ENCODE data around the gene GALNT8.

GALNT8 gene

GRCh38 chr12:4809449-4810218 lies 89.4 kb downstream of the GALNT8 start:
- H2BK5ac ChIP-seq (ENCODE audit: low read length) = no peak overlapping the region
- no CpG with 5 or more reads among the region's 80 CpGs for WGBS (ENCODE audit: extremely low coverage, insufficient coverage, low lambda C conversion rate)
- peak overlapping the region; percentile 40 for H3K4me3 ChIP-seq (ENCODE audit: low read length)
- H4K8ac ChIP-seq (ENCODE audit: low read depth, low read length) = no peak overlapping the region
- H3K23ac ChIP-seq (ENCODE audit: low read length) = no peak overlapping the region
- no peak overlapping the region for H2BK120ac ChIP-seq (ENCODE audit: low read depth, low read length)
- H3K27me3 ChIP-seq (ENCODE audit: insufficient read depth, low read length, poor library complexity) = peaks cover 7% of the 10 kb centered on the region
- no peak overlapping the region for H4K5ac ChIP-seq (ENCODE audit: low read length)
- DNase-seq = peak; percentile 53
- peak overlapping the region; percentile 68 for H3K56ac ChIP-seq (ENCODE audit: low read length)
- H3K4me1 ChIP-seq (ENCODE audit: control insufficient read depth, low read depth, low read length) = no peaks in the 10 kb centered on the region
- peak overlapping the region; percentile 74 for H3K4me2 ChIP-seq (ENCODE audit: low read length)
- no peaks in the 10 kb centered on the region for H3K79me1 ChIP-seq (ENCODE audit: low read length)
- peak overlapping the region; percentile 71 for H3K18ac ChIP-seq (ENCODE audit: low read length)
- H3K4ac ChIP-seq (ENCODE audit: low read depth, low read length) = peak overlapping the region; percentile 75
- no peaks in the 10 kb centered on the region for H3K36me3 ChIP-seq (ENCODE audit: control insufficient read depth, insufficient read depth, low read length)
- no peak overlapping the region for H2AK5ac ChIP-seq (ENCODE audit: low read length)
- no peak overlapping the region for H2BK15ac ChIP-seq (replicated peaks; ENCODE audit: low read depth)
- no peak overlapping the region for H3K27ac ChIP-seq (ENCODE audit: low read depth, low read length)
- H3K79me2 ChIP-seq (ENCODE audit: control insufficient read depth, insufficient read depth, low read length) = no peaks in the 10 kb centered on the region
- peak overlapping the region; percentile 64 for H3K9ac ChIP-seq (ENCODE audit: low read length)

GRCh38 chr12:4810219-4810671 lies 90.0 kb downstream of the GALNT8 start:
- Histone ChIP-seq H3K27ac (ENCODE audit: low read depth, low read length) (no peak overlapping the region), H3K4ac (ENCODE audit: low read depth, low read length) (no peak overlapping the region)
- WGBS (ENCODE audit: extremely low coverage, insufficient coverage, low lambda C conversion rate) = no CpG with 5 or more reads among the region's 34 CpGs

GRCh38 chr12:4812624-4813327 lies 92.6 kb downstream of the GALNT8 start:
- no CpG with 5 or more reads among the region's 4 CpGs for WGBS (ENCODE audit: extremely low coverage, insufficient coverage, low lambda C conversion rate)
- no peak overlapping the region for H2BK15ac ChIP-seq (replicated peaks; ENCODE audit: low read depth)
- no peak overlapping the region for H3K4me2 ChIP-seq (ENCODE audit: low read length)
- no peak overlapping the region for H3K56ac ChIP-seq (ENCODE audit: low read length)
- H3K79me2 ChIP-seq (ENCODE audit: control insufficient read depth, insufficient read depth, low read length) = no peaks in the 10 kb centered on the region
- H3K27me3 ChIP-seq (ENCODE audit: insufficient read depth, low read length, poor library complexity) = peaks cover 6% of the 10 kb centered on the region
- H3K79me1 ChIP-seq (ENCODE audit: low read length) = no peaks in the 10 kb centered on the region
- H4K8ac ChIP-seq (ENCODE audit: low read depth, low read length) = no peak overlapping the region
- H3K4me1 ChIP-seq (ENCODE audit: control insufficient read depth, low read depth, low read length) = no peaks in the 10 kb centered on the region
- no peak overlapping the region for H2BK120ac ChIP-seq (ENCODE audit: low read depth, low read length)
- H3K4me3 ChIP-seq (ENCODE audit: low read length) = no peak overlapping the region
- H3K27ac ChIP-seq (ENCODE audit: low read depth, low read length) = no peak overlapping the region
- H2BK5ac ChIP-seq (ENCODE audit: low read length) = no peak overlapping the region
- no peak overlapping the region for H2AK5ac ChIP-seq (ENCODE audit: low read length)
- no peak overlapping the region for H4K5ac ChIP-seq (ENCODE audit: low read length)
- H3K23ac ChIP-seq (ENCODE audit: low read length) = no peak overlapping the region
- DNase-seq = no peak
- H3K9ac ChIP-seq (ENCODE audit: low read length) = no peak overlapping the region
- H3K18ac ChIP-seq (ENCODE audit: low read length) = no peak overlapping the region
- H3K36me3 ChIP-seq (ENCODE audit: control insufficient read depth, insufficient read depth, low read length) = no peaks in the 10 kb centered on the region
- no peak overlapping the region for H3K4ac ChIP-seq (ENCODE audit: low read depth, low read length)

More at GRCh38 chr12:4810219-4810671, 90.0 kb downstream of the GALNT8 start:
- H3K27me3 ChIP-seq (ENCODE audit: insufficient read depth, low read length, poor library complexity) = peaks cover 7% of the 10 kb centered on the region
- peak overlapping the region; percentile 15 for H3K23ac ChIP-seq (ENCODE audit: low read length)
- no peak for DNase-seq
- no peak overlapping the region for H3K4me3 ChIP-seq (ENCODE audit: low read length)
- H3K4me2 ChIP-seq (ENCODE audit: low read length) = peak overlapping the region; percentile 74
- no peaks in the 10 kb centered on the region for H3K36me3 ChIP-seq (ENCODE audit: control insufficient read depth, insufficient read depth, low read length)
- no peaks in the 10 kb centered on the region for H3K79me2 ChIP-seq (ENCODE audit: control insufficient read depth, insufficient read depth, low read length)
- H2BK120ac ChIP-seq (ENCODE audit: low read depth, low read length) = no peak overlapping the region
- H3K4me1 ChIP-seq (ENCODE audit: control insufficient read depth, low read depth, low read length) = no peaks in the 10 kb centered on the region
- H2AK5ac ChIP-seq (ENCODE audit: low read length) = no peak overlapping the region
- no peak overlapping the region for H4K5ac ChIP-seq (ENCODE audit: low read length)
- H2BK5ac ChIP-seq (ENCODE audit: low read length) = no peak overlapping the region
- peak overlapping the region; percentile 5 for H3K9ac ChIP-seq (ENCODE audit: low read length)
- peak overlapping the region; percentile 6 for H3K56ac ChIP-seq (ENCODE audit: low read length)
- H2BK15ac ChIP-seq (replicated peaks; ENCODE audit: low read depth) = no peak overlapping the region
- no peaks in the 10 kb centered on the region for H3K79me1 ChIP-seq (ENCODE audit: low read length)
- H3K18ac ChIP-seq (ENCODE audit: low read length) = no peak overlapping the region
- no peak overlapping the region for H4K8ac ChIP-seq (ENCODE audit: low read depth, low read length)

- H3K27me3 ChIP-seq (ENCODE audit: insufficient read depth, low read length, poor library complexity) = peaks cover 4% of the 10 kb centered on the region
- H3K56ac ChIP-seq (ENCODE audit: low read length) = no peak overlapping the region
- H3K4ac ChIP-seq (ENCODE audit: low read depth, low read length) = no peak overlapping the region
- DNase-seq = peak; percentile 20
- no peak overlapping the region for H3K27ac ChIP-seq (ENCODE audit: low read depth, low read length)
- H2AK5ac ChIP-seq (ENCODE audit: low read length) = no peak overlapping the region
- H2BK120ac ChIP-seq (ENCODE audit: low read depth, low read length) = no peak overlapping the region
- no CpG with 5 or more reads among the region's 5 CpGs for WGBS (ENCODE audit: extremely low coverage, insufficient coverage, low lambda C conversion rate)
- H3K23ac ChIP-seq (ENCODE audit: low read length) = no peak overlapping the region
- no peak overlapping the region for H3K18ac ChIP-seq (ENCODE audit: low read length)
- no peak overlapping the region for H3K9ac ChIP-seq (ENCODE audit: low read length)
- H4K5ac ChIP-seq (ENCODE audit: low read length) = no peak overlapping the region
- H4K8ac ChIP-seq (ENCODE audit: low read depth, low read length) = no peak overlapping the region
- H3K4me3 ChIP-seq (ENCODE audit: low read length) = no peak overlapping the region
- H3K4me2 ChIP-seq (ENCODE audit: low read length) = no peak overlapping the region
- H3K79me1 ChIP-seq (ENCODE audit: low read length) = no peaks in the 10 kb centered on the region
- H2BK5ac ChIP-seq (ENCODE audit: low read length) = no peak overlapping the region
- no peaks in the 10 kb centered on the region for H3K4me1 ChIP-seq (ENCODE audit: control insufficient read depth, low read depth, low read length)
- no peaks in the 10 kb centered on the region for H3K79me2 ChIP-seq (ENCODE audit: control insufficient read depth, insufficient read depth, low read length)
- no peak overlapping the region for H2BK15ac ChIP-seq (replicated peaks; ENCODE audit: low read depth)
- no peaks in the 10 kb centered on the region for H3K36me3 ChIP-seq (ENCODE audit: control insufficient read depth, insufficient read depth, low read length)
These were observed 93.5 kb downstream of the GALNT8 start for GRCh38 chr12:4813741-4814140.

- H3K27ac ChIP-seq (ENCODE audit: low read depth, low read length) = no peak overlapping the region
- DNase-seq = no peak
- H3K27me3 ChIP-seq (ENCODE audit: insufficient read depth, low read length, poor library complexity) = peaks cover 4% of the 10 kb centered on the region
- H3K4me1 ChIP-seq (ENCODE audit: control insufficient read depth, low read depth, low read length) = no peaks in the 10 kb centered on the region
- no peak overlapping the region for H2BK15ac ChIP-seq (replicated peaks; ENCODE audit: low read depth)
- H2BK5ac ChIP-seq (ENCODE audit: low read length) = no peak overlapping the region
- H3K18ac ChIP-seq (ENCODE audit: low read length) = no peak overlapping the region
- no peak overlapping the region for H3K4me2 ChIP-seq (ENCODE audit: low read length)
- no peak overlapping the region for H3K4me3 ChIP-seq (ENCODE audit: low read length)
- H3K9ac ChIP-seq (ENCODE audit: low read length) = no peak overlapping the region
- H2BK120ac ChIP-seq (ENCODE audit: low read depth, low read length) = no peak overlapping the region
- no peak overlapping the region for H4K8ac ChIP-seq (ENCODE audit: low read depth, low read length)
- H3K36me3 ChIP-seq (ENCODE audit: control insufficient read depth, insufficient read depth, low read length) = no peaks in the 10 kb centered on the region
- H3K79me1 ChIP-seq (ENCODE audit: low read length) = no peaks in the 10 kb centered on the region
- no peak overlapping the region for H3K56ac ChIP-seq (ENCODE audit: low read length)
- no peak overlapping the region for H4K5ac ChIP-seq (ENCODE audit: low read length)
- H3K23ac ChIP-seq (ENCODE audit: low read length) = no peak overlapping the region
- H2AK5ac ChIP-seq (ENCODE audit: low read length) = no peak overlapping the region
- no CpG with 5 or more reads among the region's 9 CpGs for WGBS (ENCODE audit: extremely low coverage, insufficient coverage, low lambda C conversion rate)
- no peaks in the 10 kb centered on the region for H3K79me2 ChIP-seq (ENCODE audit: control insufficient read depth, insufficient read depth, low read length)
- H3K4ac ChIP-seq (ENCODE audit: low read depth, low read length) = no peak overlapping the region
These were observed 94.3 kb downstream of the GALNT8 start for GRCh38 chr12:4814485-4814884.

All from mesendoderm (in vitro differentiated cells).